Gastroesophageal sphincter (tissue), 4 donors: ENCODE results near the gene ADM. TPM values are rescaled to one million over a fixed set of nuclear protein-coding genes. Genes with fewer than 3 reads are reported as not detected.

ENCODE experiments used
- ATAC-seq: fragments of 150-250 bp; one replicate; pipeline ENCODE4 v1.9.1; 2016; ENCODE audit warnings: mild to moderate bottlenecking, moderate library complexity
- H3K27ac ChIP-seq, 4 donors: fragments of 200-600 bp; sonication (generic) in 3 of 4; 1 replicate in 3 of 4; 2 replicates in 1 of 4; pipeline ENCODE4 v1.5.1; 2016 to 2019
- H3K27me3 ChIP-seq: fragments of 200-600 bp; sonication (generic); one replicate; pipeline ENCODE4 v1.5.1; 2019
- H3K36me3 ChIP-seq, 2 donors: fragments of 200-600 bp; sonication (generic); one replicate each; pipeline ENCODE4 v1.5.1; 2019; ENCODE audit warnings: control low read depth in 1 of 2
- H3K4me1 ChIP-seq, 3 donors: fragments of 200-600 bp; sonication (generic); 1 replicate in 2 of 3; 2 replicates in 1 of 3; pipeline ENCODE4 v1.5.1; 2016 to 2019; ENCODE audit warnings: control low read depth in 2 of 3
- H3K4me3 ChIP-seq, 2 donors: fragments of 200-600 bp; sonication (generic); one replicate each; pipeline ENCODE4 v1.5.1; 2019; ENCODE audit warnings: mild to moderate bottlenecking in 1 of 2, moderate library complexity in 1 of 2
- H3K9me3 ChIP-seq, 3 donors: fragments of 200-600 bp; sonication (generic); one replicate each; pipeline ENCODE4 v1.5.1; 2017 to 2019; ENCODE audit warnings: control low read depth in 2 of 3
- CTCF ChIP-seq, 4 experiments: fragments of 200-600 bp in 2 of 4; fragments of 450-650 bp in 2 of 4; sonication (generic) in 1 of 4; IDR thresholded peaks; one replicate each; pipeline ENCODE4 v1.5.1; 2017 to 2019; ENCODE audit warnings: antibody characterized with exemption in 4 of 4, mild to moderate bottlenecking in 2 of 4, moderate library complexity in 2 of 4
- EP300 ChIP-seq: sonication (generic); formaldehyde crosslinking; IDR thresholded peaks from one replicate; pipeline ENCODE4 v1.6.1; 2017; ENCODE audit warnings: antibody characterized with exemption, mild to moderate bottlenecking
- POLR2A ChIP-seq, 2 donors: fragments of 450-650 bp; IDR thresholded peaks; one replicate each; pipeline ENCODE4 v1.6.1; 2017; ENCODE audit warnings: antibody characterized with exemption in 2 of 2, mild to moderate bottlenecking in 2 of 2, moderate library complexity in 1 of 2
- POLR2AphosphoS5 ChIP-seq: sonication (generic); formaldehyde crosslinking; IDR thresholded peaks from one replicate; pipeline ENCODE4 v1.6.1; 2017; ENCODE audit warnings: antibody characterized with exemption
- WGBS, 2 donors: methylation state at CpG; one replicate each; pipeline ENCODE4 v1.1.5; 2018; ENCODE audit warnings: low coverage in 1 of 2; 5-methylcytosine and 5-hydroxymethylcytosine counted together
- total RNA-seq, 4 donors: library from RNA; depleted of rRNA; stranded (reverse); fragments of >200 nt; gene quantifications; one replicate each; pipeline ENCODE4 v1.1.0, GENCODE V29; 2016

ADM gene
- 100 to 1,000 TPM in 1 of 4 donors, 10 to 100 TPM in 3; 36.3 to 108 (median 81.8) TPM for total RNA-seq

- 0% methylated on average over 3 to 11 of the region's 48 CpGs for WGBS, 2 donors
- Histone ChIP-seq H3K4me3 (peak within 1 kb of the TSS; percentile 72 to 76), H3K4me1 (peaks cover 2 to 71% (median 15%) of the 10 kb centered on the region in 3 donors), H3K27me3 (no peaks in the 10 kb centered on the region), H3K9me3 (no peaks in the 10 kb centered on the region), H3K36me3 (no peaks in the 10 kb centered on the region), H3K27ac (peak within 1 kb of the TSS; percentile 64 to 94 (median 93))
- TF ChIP-seq POLR2AphosphoS5 (peak; percentile 97), POLR2A (IDR thresholded peaks at IDR 0.05) (peak; percentile 90 to 94), CTCF (IDR thresholded peaks at IDR 0.05) (peak; percentile 35 to 83 (median 66)), EP300 (no peak)
- ATAC-seq = peak; percentile 63
Measured at GRCh38 chr11:10304495-10305261, at the start of gene ADM. Gene ADM, plus strand, starts transcription at chr11:10305073. Its CDS starts 628 bp downstream, at chr11:10305701.

GRCh38 chr11:10255388-10256125 is 49.3 kb upstream of the ADM start:
- 58 to 65% methylated on average over 3 of the region's 3 CpGs for WGBS, 2 donors
- peaks cover 0 to 12% (median 5%) of the 10 kb centered on the region in 3 donors for H3K4me1 ChIP-seq
- no peak for TF ChIP-seq POLR2AphosphoS5
- TF ChIP-seq EP300 = no peak
- TF ChIP-seq POLR2A (IDR thresholded peaks at IDR 0.05) = no peak
- no peak for TF ChIP-seq CTCF (IDR thresholded peaks at IDR 0.05)

GRCh38 chr11:10257478-10257877 is 47.4 kb upstream of the ADM start:
- WGBS, 2 donors = 94 to 100% methylated on average over 1 to 3 of the region's 4 CpGs

More at GRCh38 chr11:10255388-10256125, 49.3 kb upstream of the ADM start:
- no peak for ATAC-seq
- H3K9me3 ChIP-seq = no peaks in the 10 kb centered on the region
- H3K4me3 ChIP-seq = no peak overlapping the region
- no peaks in the 10 kb centered on the region for H3K27me3 ChIP-seq
- H3K27ac ChIP-seq = no peak overlapping the region
- no peaks in the 10 kb centered on the region for H3K36me3 ChIP-seq

GRCh38 chr11:10261821-10262220 is 43.1 kb upstream of the ADM start:
- Histone ChIP-seq H3K27me3 (no peaks in the 10 kb centered on the region), H3K4me3 (no peak overlapping the region), H3K4me1 (peaks cover 0 to 12% (median 0%) of the 10 kb centered on the region in 3 donors), H3K9me3 (no peaks in the 10 kb centered on the region), H3K36me3 (no peaks in the 10 kb centered on the region), H3K27ac (no peak overlapping the region)
- TF ChIP-seq POLR2A (IDR thresholded peaks at IDR 0.05) (no peak), POLR2AphosphoS5 (no peak), CTCF (IDR thresholded peaks at IDR 0.05) (no peak), EP300 (no peak)
- no peak for ATAC-seq

More at GRCh38 chr11:10257478-10257877, 47.4 kb upstream of the ADM start:
- Histone ChIP-seq H3K27ac (no peak overlapping the region), H3K27me3 (no peaks in the 10 kb centered on the region), H3K4me1 (peaks cover 0 to 12% (median 5%) of the 10 kb centered on the region in 3 donors), H3K4me3 (no peak overlapping the region), H3K9me3 (no peaks in the 10 kb centered on the region), H3K36me3 (no peaks in the 10 kb centered on the region)
- TF ChIP-seq EP300 = no peak
- TF ChIP-seq POLR2A (IDR thresholded peaks at IDR 0.05) = no peak
- TF ChIP-seq POLR2AphosphoS5 = no peak
- no peak for TF ChIP-seq CTCF (IDR thresholded peaks at IDR 0.05)
- no peak for ATAC-seq
